Subcutaneous abdominal adipose tissue (tissue), 5 donors: ENCODE measurements around the gene ARSG.

Experiments used
- H3K27ac ChIP-seq: one replicate; pipeline ENCODE4 v1.7.0; 2013; ENCODE audit warnings: low read depth, mild to moderate bottlenecking, inconsistent platforms, low read length, moderate library complexity
- H3K27me3 ChIP-seq, 5 donors: one replicate each; pipeline ENCODE4 v1.7.0; 2013; ENCODE audit warnings: low read length in 5 of 5, inconsistent platforms in 1 of 5; ENCODE audit not compliant: control insufficient read depth in 5 of 5, insufficient read depth in 4 of 5
- H3K36me3 ChIP-seq, 5 donors: one replicate each; pipeline ENCODE4 v1.7.0; 2013; ENCODE audit warnings: low read length in 5 of 5; ENCODE audit not compliant: control insufficient read depth in 5 of 5, insufficient read depth in 5 of 5
- H3K4me1 ChIP-seq, 5 donors: one replicate each; pipeline ENCODE4 v1.7.0; 2013; ENCODE audit warnings: low read length in 5 of 5, mild to moderate bottlenecking in 3 of 5, moderate library complexity in 1 of 5; ENCODE audit not compliant: control insufficient read depth in 5 of 5, insufficient read depth in 5 of 5
- H3K4me3 ChIP-seq, 5 donors: one replicate each; pipeline ENCODE4 v1.7.0; 2013; ENCODE audit warnings: low read length in 5 of 5, low read depth in 1 of 5
- H3K9ac ChIP-seq, 5 donors: one replicate each; pipeline ENCODE4 v1.7.0; 2013; ENCODE audit warnings: low read length in 5 of 5, mild to moderate bottlenecking in 4 of 5, moderate library complexity in 3 of 5
- H3K9me3 ChIP-seq, 5 donors: one replicate each; pipeline ENCODE4 v1.7.0; 2013; ENCODE audit warnings: low read length in 5 of 5; ENCODE audit not compliant: control insufficient read depth in 5 of 5
- donor health status: healthy.
- donor health status: healthy.
- donor health status: healthy.
- donor health status: healthy.
- donor health status: healthy.

The ARSG gene

GRCh38 chr17:68468788-68469187 lies 177.5 kb downstream of the ARSG start:
- Histone ChIP-seq H3K27ac (no peak overlapping the region), H3K9ac (no peak overlapping the region), H3K27me3 (no peaks in the 10 kb centered on the region), H3K4me3 (no peak overlapping the region), H3K36me3 (no peaks in the 10 kb centered on the region), H3K9me3 (no peaks in the 10 kb centered on the region), H3K4me1 (peaks cover 0 to 6% (median 0%) of the 10 kb centered on the region in 5 donors)
